ENCODE measurements around the gene RPL39.
"Not testable (repeated sequence)": the region's sequence is repeated elsewhere in the genome, so short reads cannot be mapped to it uniquely, and the experiment has no call there.

DNA sequence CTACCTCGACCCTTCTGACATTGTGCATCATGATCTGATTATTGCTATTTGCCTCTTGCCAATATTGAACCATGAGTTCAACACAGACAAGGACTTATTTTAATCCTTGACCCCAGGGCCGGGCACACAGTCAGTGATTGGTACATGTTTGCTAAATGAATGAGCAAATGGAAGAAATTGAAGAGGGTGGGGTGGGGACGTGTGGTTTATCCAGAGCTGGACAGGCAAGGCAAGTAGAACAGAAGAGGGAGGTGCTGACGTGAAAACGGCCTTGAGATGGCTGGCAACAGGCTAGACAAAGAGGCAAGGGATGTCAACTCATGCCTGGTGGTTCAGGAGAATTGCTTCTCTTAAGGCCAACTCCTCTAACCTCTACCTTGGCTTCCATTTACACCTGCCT lies 32.8 kb upstream of the RPL39 start:
- TF ChIP-seq POLR2A (IDR thresholded peaks at IDR 0.05), result not testable (repeated sequence)
- TF ChIP-seq, protein P1, sequence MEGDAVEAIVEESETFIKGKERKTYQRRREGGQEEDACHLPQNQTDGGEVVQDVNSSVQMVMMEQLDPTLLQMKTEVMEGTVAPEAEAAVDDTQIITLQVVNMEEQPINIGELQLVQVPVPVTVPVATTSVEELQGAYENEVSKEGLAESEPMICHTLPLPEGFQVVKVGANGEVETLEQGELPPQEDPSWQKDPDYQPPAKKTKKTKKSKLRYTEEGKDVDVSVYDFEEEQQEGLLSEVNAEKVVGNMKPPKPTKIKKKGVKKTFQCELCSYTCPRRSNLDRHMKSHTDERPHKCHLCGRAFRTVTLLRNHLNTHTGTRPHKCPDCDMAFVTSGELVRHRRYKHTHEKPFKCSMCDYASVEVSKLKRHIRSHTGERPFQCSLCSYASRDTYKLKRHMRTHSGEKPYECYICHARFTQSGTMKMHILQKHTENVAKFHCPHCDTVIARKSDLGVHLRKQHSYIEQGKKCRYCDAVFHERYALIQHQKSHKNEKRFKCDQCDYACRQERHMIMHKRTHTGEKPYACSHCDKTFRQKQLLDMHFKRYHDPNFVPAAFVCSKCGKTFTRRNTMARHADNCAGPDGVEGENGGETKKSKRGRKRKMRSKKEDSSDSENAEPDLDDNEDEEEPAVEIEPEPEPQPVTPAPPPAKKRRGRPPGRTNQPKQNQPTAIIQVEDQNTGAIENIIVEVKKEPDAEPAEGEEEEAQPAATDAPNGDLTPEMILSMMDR (IDR thresholded peaks at IDR 0.05), result not testable (repeated sequence)
